ENCODE data around the gene PLCH1.

DNA sequence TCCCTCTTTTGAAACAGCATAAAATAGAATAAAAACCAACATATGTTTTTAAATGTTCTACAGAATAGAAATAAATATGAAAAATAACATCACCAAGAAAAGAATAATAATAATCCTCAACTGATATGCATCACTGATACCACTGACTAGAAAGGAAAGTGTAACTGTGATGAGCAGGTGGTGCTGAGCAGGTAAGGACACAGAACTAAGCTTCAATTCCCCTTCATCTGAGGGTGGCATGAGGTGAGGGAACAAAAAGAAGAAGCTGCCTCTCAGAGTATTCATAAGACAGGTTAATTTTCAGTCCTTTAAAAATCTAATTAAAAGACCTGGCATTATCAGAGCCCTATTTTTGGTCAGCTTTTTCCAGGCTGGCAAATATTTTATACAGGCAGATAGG is 216.3 kb downstream of the PLCH1 start:
- TF ChIP-seq POLR2AphosphoS5 (IDR thresholded peaks at IDR 0.05; ENCODE audit: low read depth, low read length) (no peak), EP300 (IDR thresholded peaks at IDR 0.05; ENCODE audit: low read depth in 2 of 2, low read length in 2 of 2) (no peak), EP300 (CRISPR knock-in tag; IDR thresholded peaks at IDR 0.05; ENCODE audit: borderline replicate concordance) (no peak), ATF3 (CRISPR knock-in tag; IDR thresholded peaks at IDR 0.05) (no peak), AHDC1 (CRISPR knock-in tag; IDR thresholded peaks at IDR 0.05; ENCODE audit: borderline replicate concordance) (no peak), ZBTB33 (CRISPR knock-in tag; IDR thresholded peaks at IDR 0.05) (no peak), ZNF121 (CRISPR knock-in tag; IDR thresholded peaks at IDR 0.05) (no peak), DPF2 (CRISPR knock-in tag; IDR thresholded peaks at IDR 0.05; ENCODE audit: borderline replicate concordance, low read depth) (no peak), RNF219 (CRISPR knock-in tag; IDR thresholded peaks at IDR 0.05) (no peak), POLR2AphosphoS2 (IDR thresholded peaks at IDR 0.05; ENCODE audit: low read depth, low read length) (no peak), RNF2 (conservative IDR thresholded peaks at IDR 0.05; ENCODE audit: low read depth) (no peak)
- TF ChIP-seq, protein P1, sequence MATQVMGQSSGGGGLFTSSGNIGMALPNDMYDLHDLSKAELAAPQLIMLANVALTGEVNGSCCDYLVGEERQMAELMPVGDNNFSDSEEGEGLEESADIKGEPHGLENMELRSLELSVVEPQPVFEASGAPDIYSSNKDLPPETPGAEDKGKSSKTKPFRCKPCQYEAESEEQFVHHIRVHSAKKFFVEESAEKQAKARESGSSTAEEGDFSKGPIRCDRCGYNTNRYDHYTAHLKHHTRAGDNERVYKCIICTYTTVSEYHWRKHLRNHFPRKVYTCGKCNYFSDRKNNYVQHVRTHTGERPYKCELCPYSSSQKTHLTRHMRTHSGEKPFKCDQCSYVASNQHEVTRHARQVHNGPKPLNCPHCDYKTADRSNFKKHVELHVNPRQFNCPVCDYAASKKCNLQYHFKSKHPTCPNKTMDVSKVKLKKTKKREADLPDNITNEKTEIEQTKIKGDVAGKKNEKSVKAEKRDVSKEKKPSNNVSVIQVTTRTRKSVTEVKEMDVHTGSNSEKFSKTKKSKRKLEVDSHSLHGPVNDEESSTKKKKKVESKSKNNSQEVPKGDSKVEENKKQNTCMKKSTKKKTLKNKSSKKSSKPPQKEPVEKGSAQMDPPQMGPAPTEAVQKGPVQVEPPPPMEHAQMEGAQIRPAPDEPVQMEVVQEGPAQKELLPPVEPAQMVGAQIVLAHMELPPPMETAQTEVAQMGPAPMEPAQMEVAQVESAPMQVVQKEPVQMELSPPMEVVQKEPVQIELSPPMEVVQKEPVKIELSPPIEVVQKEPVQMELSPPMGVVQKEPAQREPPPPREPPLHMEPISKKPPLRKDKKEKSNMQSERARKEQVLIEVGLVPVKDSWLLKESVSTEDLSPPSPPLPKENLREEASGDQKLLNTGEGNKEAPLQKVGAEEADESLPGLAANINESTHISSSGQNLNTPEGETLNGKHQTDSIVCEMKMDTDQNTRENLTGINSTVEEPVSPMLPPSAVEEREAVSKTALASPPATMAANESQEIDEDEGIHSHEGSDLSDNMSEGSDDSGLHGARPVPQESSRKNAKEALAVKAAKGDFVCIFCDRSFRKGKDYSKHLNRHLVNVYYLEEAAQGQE (IDR thresholded peaks at IDR 0.05; ENCODE audit: borderline replicate concordance in 1 of 2, low read depth in 1 of 2, low read length in 2 of 2): no peak

Measured in HepG2 (cell line).